ENCODE results near the gene MOBP. TPM values are rescaled to one million over a fixed set of nuclear protein-coding genes. Genes with fewer than 3 reads are reported as not detected.
A peak's percentile ranks its signal among the peaks of the same experiment; 100 is the strongest.

MOBP gene
- total and polyA plus RNA-seq, 11 donors = 0.17 TPM; not detected in 10

DNA sequence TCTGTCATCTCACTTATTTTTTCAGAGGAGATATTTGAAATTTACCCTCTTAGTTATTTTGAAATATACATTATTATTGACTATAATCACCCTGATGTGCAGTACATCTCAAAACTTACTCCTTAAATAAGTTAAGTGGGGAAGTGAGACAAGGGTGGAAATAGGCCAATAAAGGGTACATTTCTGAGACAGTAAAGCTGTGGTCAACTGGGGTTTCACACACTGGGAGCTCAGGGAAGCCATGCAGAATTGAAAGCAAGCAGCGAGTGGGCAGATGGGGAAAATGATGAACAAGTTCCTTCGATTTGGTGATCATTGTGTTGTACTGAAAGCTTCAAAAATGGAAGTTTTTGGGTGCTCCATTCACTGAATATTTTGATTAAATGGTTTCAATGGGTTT is 21.6 kb upstream of the MOBP start:
- TF ChIP-seq, protein P1, sequence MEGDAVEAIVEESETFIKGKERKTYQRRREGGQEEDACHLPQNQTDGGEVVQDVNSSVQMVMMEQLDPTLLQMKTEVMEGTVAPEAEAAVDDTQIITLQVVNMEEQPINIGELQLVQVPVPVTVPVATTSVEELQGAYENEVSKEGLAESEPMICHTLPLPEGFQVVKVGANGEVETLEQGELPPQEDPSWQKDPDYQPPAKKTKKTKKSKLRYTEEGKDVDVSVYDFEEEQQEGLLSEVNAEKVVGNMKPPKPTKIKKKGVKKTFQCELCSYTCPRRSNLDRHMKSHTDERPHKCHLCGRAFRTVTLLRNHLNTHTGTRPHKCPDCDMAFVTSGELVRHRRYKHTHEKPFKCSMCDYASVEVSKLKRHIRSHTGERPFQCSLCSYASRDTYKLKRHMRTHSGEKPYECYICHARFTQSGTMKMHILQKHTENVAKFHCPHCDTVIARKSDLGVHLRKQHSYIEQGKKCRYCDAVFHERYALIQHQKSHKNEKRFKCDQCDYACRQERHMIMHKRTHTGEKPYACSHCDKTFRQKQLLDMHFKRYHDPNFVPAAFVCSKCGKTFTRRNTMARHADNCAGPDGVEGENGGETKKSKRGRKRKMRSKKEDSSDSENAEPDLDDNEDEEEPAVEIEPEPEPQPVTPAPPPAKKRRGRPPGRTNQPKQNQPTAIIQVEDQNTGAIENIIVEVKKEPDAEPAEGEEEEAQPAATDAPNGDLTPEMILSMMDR (IDR thresholded peaks at IDR 0.05) = no peak
- TF ChIP-seq POLR2A (IDR thresholded peaks at IDR 0.05) = no peak
- Histone ChIP-seq H3K9me3 (no peaks in the 10 kb centered on the region), H3K27ac (no peak overlapping the region), H3K36me3 (no peaks in the 10 kb centered on the region), H3K4me1 (peaks cover 0 to 7% (median 0%) of the 10 kb centered on the region in 12 donors), H3K4me3 (no peak overlapping the region), H3K27me3 (no peaks in the 10 kb centered on the region)
- intact Hi-C loops (cut with DNase I) = loop anchor here in 6 of 10 donors (2.0 to 10.0 kb wide), 4 partner anchors 49 to 729 kb away; no protein-coding TSS in a partner anchor
- 72 to 78% (median 77%) methylated on average over 2 of the region's 2 CpGs for WGBS, 4 donors
- DNase-seq (no peak), ATAC-seq (no peak)

DNA sequence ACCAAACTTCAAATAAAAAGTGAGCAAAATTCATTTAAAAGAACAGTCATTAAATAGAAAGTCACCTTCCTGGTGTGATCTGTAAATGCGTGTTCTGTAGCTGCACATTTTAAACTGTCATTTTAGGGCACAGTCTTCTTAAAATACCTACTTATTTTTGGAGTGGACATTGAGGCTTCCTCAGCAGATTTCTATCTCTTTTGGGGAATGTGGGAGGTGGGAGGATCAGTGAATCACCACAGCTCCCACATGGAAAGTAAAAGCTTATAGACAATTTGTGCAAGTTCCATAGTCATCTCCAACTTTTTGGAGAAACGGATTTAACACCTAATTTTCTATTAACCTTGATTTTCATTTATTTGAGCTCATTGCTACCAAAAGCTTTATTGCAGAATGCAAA is 21.0 kb upstream of the MOBP start:
- no peaks in the 10 kb centered on the region for H3K27me3 ChIP-seq
- no peak for ATAC-seq
- DNase-seq = no peak
- no peaks in the 10 kb centered on the region for H3K9me3 ChIP-seq
- H3K4me1 ChIP-seq = peaks cover 0 to 7% (median 0%) of the 10 kb centered on the region in 12 donors
- no peak overlapping the region for H3K27ac ChIP-seq
- WGBS, 4 donors = 83 to 87% (median 85%) methylated on average over 2 of the region's 2 CpGs
- no peaks in the 10 kb centered on the region for H3K36me3 ChIP-seq
- TF ChIP-seq, protein P1 (IDR thresholded peaks at IDR 0.05) = no peak
- no peak for TF ChIP-seq POLR2A (IDR thresholded peaks at IDR 0.05)
- no peak overlapping the region for H3K4me3 ChIP-seq
- intact Hi-C loops (cut with DNase I) = loop anchor here in 6 of 10 donors (2.0 to 10.0 kb wide), 4 partner anchors 48 to 728 kb away; no protein-coding TSS in a partner anchor

DNA sequence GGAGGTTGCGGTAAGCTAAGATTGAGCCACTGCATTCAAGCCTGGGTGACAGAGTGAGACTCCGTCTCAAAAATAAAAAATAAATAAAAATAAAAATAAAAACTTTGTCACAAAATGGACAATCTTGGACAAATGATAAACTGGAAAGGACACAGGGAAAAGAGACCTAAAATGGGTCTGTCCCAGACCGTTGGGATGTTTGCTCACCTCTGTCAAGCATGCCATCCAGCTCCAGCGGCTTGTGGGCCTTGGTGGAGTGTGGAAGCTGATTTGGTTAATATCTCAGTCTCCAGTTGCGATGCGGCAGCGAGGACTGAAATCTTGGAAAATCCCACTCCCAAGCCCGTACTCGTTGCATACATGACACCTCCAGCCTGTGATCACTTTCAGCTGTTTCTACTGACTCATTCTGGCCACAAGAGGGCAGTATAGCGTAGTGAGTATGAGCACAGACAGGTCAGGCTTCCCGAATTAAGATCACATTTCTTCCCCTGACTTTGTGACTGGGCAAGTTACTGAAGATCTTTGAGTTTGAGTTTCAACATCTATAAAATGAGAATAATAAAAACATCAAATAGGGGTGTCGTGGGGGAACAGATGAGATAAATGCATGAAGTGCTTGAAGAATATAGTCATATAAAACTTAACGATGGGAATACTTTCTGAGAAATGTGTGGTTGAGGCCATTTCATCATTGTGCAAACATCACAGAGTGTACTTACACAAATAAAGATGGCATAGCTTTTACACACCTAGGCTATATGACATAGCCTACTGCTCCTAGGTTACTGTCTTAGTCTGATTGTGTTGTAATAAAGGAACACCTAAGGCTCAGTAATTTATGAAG is 19.6 kb upstream of the MOBP start:
- DNase-seq = peak in 4 of 5 donors; percentile 42 to 67 (median 55)
- intact Hi-C loops (cut with DNase I) = loop anchor here (1.0 to 10.0 kb wide), 6 partner anchors 47 to 727 kb away; no protein-coding TSS in a partner anchor
- no peaks in the 10 kb centered on the region for H3K36me3 ChIP-seq
- H3K27ac ChIP-seq = no peak overlapping the region
- H3K9me3 ChIP-seq = no peaks in the 10 kb centered on the region
- WGBS, 4 donors = 26 to 27% (median 26%) methylated on average over 13 of the region's 13 CpGs
- ATAC-seq = peak; percentile 86 to 94 (median 90)
- H3K4me1 ChIP-seq = peaks cover 0 to 7% (median 0%) of the 10 kb centered on the region in 12 donors
- H3K27me3 ChIP-seq = no peaks in the 10 kb centered on the region
- TF ChIP-seq, protein P1 (IDR thresholded peaks at IDR 0.05) = peak; percentile 77 to 93 (median 86)
- TF ChIP-seq POLR2A (IDR thresholded peaks at IDR 0.05) = no peak
- H3K4me3 ChIP-seq = no peak overlapping the region

DNA sequence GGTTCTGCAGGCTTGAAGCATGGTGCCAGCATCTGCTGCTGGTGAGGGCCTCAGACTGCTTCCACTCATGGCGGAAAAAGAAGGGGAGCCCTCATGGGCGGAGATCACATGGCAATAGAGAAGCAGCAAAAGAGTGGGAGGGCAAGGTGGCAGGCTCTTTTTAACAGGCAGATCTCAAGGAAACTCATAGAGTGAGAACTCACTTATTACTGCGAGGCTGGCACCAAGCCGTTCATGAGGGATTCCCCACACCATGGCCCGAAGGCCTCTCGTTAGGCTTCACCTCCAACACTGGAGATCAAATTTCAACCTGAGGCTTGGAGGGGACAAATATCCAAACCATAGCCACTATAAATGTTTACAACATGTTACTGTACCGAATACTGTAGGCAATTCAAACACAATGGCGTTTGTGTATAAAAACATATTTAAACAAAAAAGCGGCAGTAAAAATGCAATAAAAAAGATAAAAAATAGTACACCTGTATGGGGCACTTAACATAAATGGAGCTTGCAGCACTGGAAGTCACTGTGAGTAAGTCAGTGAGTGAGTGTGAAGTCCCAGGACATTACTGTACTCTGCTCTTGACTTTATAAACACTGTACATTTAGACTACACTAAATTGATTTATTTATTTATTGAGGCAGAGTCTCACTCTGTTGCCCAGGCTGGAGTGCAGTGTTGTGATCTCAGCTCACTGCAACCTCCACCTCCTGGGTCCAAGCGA is 18.8 kb upstream of the MOBP start:
- Histone ChIP-seq H3K4me1 (peaks cover 0 to 7% (median 0%) of the 10 kb centered on the region in 12 donors), H3K9me3 (no peaks in the 10 kb centered on the region), H3K27ac (no peak overlapping the region), H3K4me3 (no peak overlapping the region), H3K36me3 (no peaks in the 10 kb centered on the region), H3K27me3 (peaks cover 0 to 3% (median 0%) of the 10 kb centered on the region in 9 donors)
- intact Hi-C loops (cut with DNase I) = loop anchor here in 7 of 10 donors (2.0 to 10.0 kb wide), 5 partner anchors 46 to 726 kb away; no protein-coding TSS in a partner anchor
- WGBS, 4 donors = 68 to 87% (median 77%) methylated on average over 10 of the region's 10 CpGs
- TF ChIP-seq, protein P1 (IDR thresholded peaks at IDR 0.05) = no peak
- no peak for ATAC-seq
- DNase-seq = no peak

All from heart left ventricle (tissue), 16 donors.